Adipose tissue (tissue), 3 donors: ENCODE data around the gene TRNT1. TPM values are rescaled to one million over a fixed set of nuclear protein-coding genes. Genes with fewer than 3 reads are reported as not detected.

Experiments
- polyA plus RNA-seq, 3 donors: library from polyadenylated mRNA; stranded (reverse); fragments of 200-250 nt; gene quantifications; one replicate each; pipeline ENCODE4 v1.2.3, GENCODE V29; 2013
- donor health status: healthy with polysubstance abuse.
- donor health status: Bipolar disorder and iron deficiency.
- donor health status: healthy.

Gene TRNT1
- polyA plus RNA-seq, 3 donors = 5.3 to 11.9 (median 11.2) TPM

Other genes with a start within 250 kb of the TRNT1 start
- under 1 TPM in 2 of 3 donors, not detected in 1; 0.05 to 0.07 TPM for gene IL5RA, start 16.6 kb upstream of the TRNT1 start, polyA plus RNA-seq
- 10 to 100 TPM; 18.7 to 30.9 (median 21.2) TPM for gene CRBN, start 52.8 kb downstream of the TRNT1 start, polyA plus RNA-seq